Endothelial cell (in vitro differentiated cells): ENCODE data around the gene MTA1. TPM values are rescaled to one million over a fixed set of nuclear protein-coding genes. Genes with fewer than 3 reads are reported as not detected.

Experiments used
- DNase-seq: peaks from one replicate; pipeline ENCODE4 v3.0.0; 2021; ENCODE audit warnings: low spot score
- H3K27ac Mint-ChIP-seq: one replicate; pipeline ENCODE4 v1.8.0; 2021; ENCODE audit warnings: mixed read lengths, inconsistent platforms; ENCODE audit not compliant: unreplicated experiment
- H3K27me3 Mint-ChIP-seq: one replicate; pipeline ENCODE4 v1.8.0; 2021; ENCODE audit warnings: mild to moderate bottlenecking, moderate library complexity, mixed read lengths, inconsistent platforms; ENCODE audit not compliant: unreplicated experiment
- H3K36me3 Mint-ChIP-seq: one replicate; pipeline ENCODE4 v1.8.0; 2021; ENCODE audit warnings: mild to moderate bottlenecking, low read depth, mixed read lengths, inconsistent platforms; ENCODE audit not compliant: unreplicated experiment
- H3K4me1 Mint-ChIP-seq: one replicate; pipeline ENCODE4 v1.8.0; 2021; ENCODE audit warnings: mild to moderate bottlenecking, mixed read lengths, inconsistent platforms; ENCODE audit not compliant: unreplicated experiment
- H3K4me3 Mint-ChIP-seq: one replicate; pipeline ENCODE4 v1.8.0; 2021; ENCODE audit warnings: mild to moderate bottlenecking, mixed read lengths, inconsistent platforms; ENCODE audit not compliant: unreplicated experiment
- H3K9me3 Mint-ChIP-seq: one replicate; pipeline ENCODE4 v1.8.0; 2021; ENCODE audit warnings: mixed read lengths, inconsistent platforms; ENCODE audit not compliant: unreplicated experiment
- CTCF ChIP-seq: fragments of 200-600 bp; sonication (generic); IDR thresholded peaks from one replicate; pipeline ENCODE4 v1.5.0; 2021; ENCODE audit warnings: antibody characterized with exemption; ENCODE audit not compliant: unreplicated experiment
- total RNA-seq: library from RNA; stranded (reverse); fragmentation: NEBNext Ultra II Directional; extraction: Animal tissue kit (Norgen Biotek cat#: 25700); gene quantifications from one replicate; pipeline ENCODE4 v1.2.1, GENCODE V29; 2021; ENCODE audit not compliant: unreplicated experiment

The MTA1 gene
- total RNA-seq, 1 donor from 2014 or later = 150 TPM

- Mint-ChIP-seq H3K4me3 (no peak overlapping the region), H3K36me3 (peaks cover 5% of the 10 kb centered on the region), H3K27me3 (peaks cover 6% of the 10 kb centered on the region), H3K27ac (no peak overlapping the region), H3K9me3 (no peaks in the 10 kb centered on the region), H3K4me1 (no peaks in the 10 kb centered on the region)
- no peak for TF ChIP-seq CTCF
- no peak for DNase-seq
Measured at GRCh38 chr14:105447651-105448640, 28.3 kb downstream of the MTA1 start.

- peaks cover 8% of the 10 kb centered on the region for H3K36me3 Mint-ChIP-seq
- no peaks in the 10 kb centered on the region for H3K4me1 Mint-ChIP-seq
- no peaks in the 10 kb centered on the region for H3K9me3 Mint-ChIP-seq
- H3K4me3 Mint-ChIP-seq = no peak overlapping the region
- DNase-seq = peak; percentile 84
- H3K27me3 Mint-ChIP-seq = peaks cover 8% of the 10 kb centered on the region
- H3K27ac Mint-ChIP-seq = no peak overlapping the region
- peak; percentile 70 for TF ChIP-seq CTCF
Measured at GRCh38 chr14:105448706-105449111, 29.1 kb downstream of the MTA1 start.

GRCh38 chr14:105449276-105450122 is 29.9 kb downstream of the MTA1 start:
- no peak for DNase-seq
- H3K4me3 Mint-ChIP-seq = no peak overlapping the region
- H3K36me3 Mint-ChIP-seq = peaks cover 8% of the 10 kb centered on the region
- no peak overlapping the region for H3K27ac Mint-ChIP-seq
- TF ChIP-seq CTCF = no peak
- H3K4me1 Mint-ChIP-seq = no peaks in the 10 kb centered on the region
- H3K9me3 Mint-ChIP-seq = no peaks in the 10 kb centered on the region
- peaks cover 10% of the 10 kb centered on the region for H3K27me3 Mint-ChIP-seq

GRCh38 chr14:105450123-105450505 is 30.5 kb downstream of the MTA1 start:
- Mint-ChIP-seq H3K4me1 (no peaks in the 10 kb centered on the region), H3K27ac (no peak overlapping the region), H3K36me3 (peaks cover 11% of the 10 kb centered on the region), H3K9me3 (no peaks in the 10 kb centered on the region), H3K4me3 (no peak overlapping the region), H3K27me3 (peaks cover 8% of the 10 kb centered on the region)
- no peak for TF ChIP-seq CTCF
- DNase-seq = no peak
